Measurements from ENCODE around the gene POMGNT1.

The POMGNT1 gene

DNA sequence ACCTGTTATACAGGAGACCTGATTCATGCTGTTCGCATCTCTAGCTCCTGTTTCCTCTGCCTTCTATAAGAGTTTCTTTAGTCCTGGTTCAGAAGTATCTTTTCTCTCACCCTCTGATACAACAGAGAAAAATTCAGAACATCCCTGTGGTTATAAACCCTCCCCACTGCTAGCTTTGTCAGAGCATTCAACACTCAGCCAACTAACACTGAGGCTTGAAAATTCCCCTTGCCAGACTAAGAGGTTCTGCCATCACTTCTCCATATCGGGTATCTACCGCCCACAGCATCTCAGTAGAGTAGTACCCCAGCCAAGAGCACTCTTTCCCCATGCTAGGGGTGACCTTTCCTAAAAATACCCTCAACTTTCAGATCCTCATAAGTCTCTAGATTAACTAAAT is 46.2 kb downstream of the POMGNT1 start:
- peak; percentile 32 for DNase-seq

- no peak for DNase-seq
Measured at GRCh38 chr1:46150085-46150484, 48.1 kb downstream of the POMGNT1 start.

DNA sequence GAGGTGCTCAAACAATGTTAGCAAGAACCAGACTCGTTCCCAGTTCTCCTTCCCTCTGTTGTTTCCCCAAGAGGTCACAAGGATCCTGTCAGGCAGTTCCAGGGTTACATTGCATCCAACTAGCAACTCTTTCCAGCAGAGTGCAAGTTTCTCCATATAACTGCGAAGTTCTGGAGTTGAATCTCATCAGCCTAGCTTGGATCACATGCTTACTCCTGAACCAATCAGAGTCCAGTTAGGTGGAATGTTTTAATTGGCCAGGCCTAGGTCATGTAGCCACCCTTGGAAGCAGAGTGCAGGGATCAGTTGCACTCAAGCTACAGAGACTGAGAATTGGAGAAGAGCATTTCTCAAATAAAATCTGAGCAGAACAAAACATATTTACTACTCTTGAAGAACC is 49.9 kb downstream of the POMGNT1 start:
- DNase-seq, result no peak

Measured in inflammatory macrophage treated with lipopolysaccharide for 4 hours (primary cell).